ENCODE results near the gene NAA60.

Gene NAA60

GRCh38 chr16:3513892-3514583, 70.6 kb downstream of the NAA60 start:
- ChIA-PET CTCF (no interaction called here), POLR2A (interaction anchor here (0.9 kb wide), 1 partner anchor 9 kb away, joined by 3 read pairs; no protein-coding TSS in a partner anchor)
- DNase-seq (ENCODE audit: extremely low spot score), result no peak
- TF ChIP-seq HDGF (IDR thresholded peaks at IDR 0.05; ENCODE audit: borderline replicate concordance) (no peak), SUZ12 (IDR thresholded peaks at IDR 0.05) (no peak), FOXM1 (IDR thresholded peaks at IDR 0.05; ENCODE audit: borderline replicate concordance) (no peak), BHLHE40 (IDR thresholded peaks at IDR 0.05; ENCODE audit: borderline replicate concordance) (no peak), FOXK2 (IDR thresholded peaks at IDR 0.05) (no peak), SP1 (IDR thresholded peaks at IDR 0.05) (no peak), CTBP1 (IDR thresholded peaks at IDR 0.05; ENCODE audit: borderline replicate concordance) (no peak), ZNF384 (IDR thresholded peaks at IDR 0.05) (no peak), TARDBP (IDR thresholded peaks at IDR 0.05) (no peak), ARNT (IDR thresholded peaks at IDR 0.05) (no peak), LEF1 (IDR thresholded peaks at IDR 0.05; ENCODE audit: borderline replicate concordance) (no peak), FOXA1 (IDR thresholded peaks at IDR 0.05) (no peak), PKNOX1 (IDR thresholded peaks at IDR 0.05) (no peak), NFRKB (IDR thresholded peaks at IDR 0.05) (no peak), ELF4 (IDR thresholded peaks at IDR 0.05) (no peak), L3MBTL2 (conservative IDR thresholded peaks at IDR 0.05) (no peak)

- DNase-seq (ENCODE audit: extremely low spot score), result no peak
- POLR2A ChIA-PET, result interaction anchor here (0.9 kb wide), 1 partner anchor 10 kb away, joined by 3 read pairs; no protein-coding TSS in a partner anchor
- TF ChIP-seq TARDBP (IDR thresholded peaks at IDR 0.05), result no peak
- CTCF ChIA-PET, result no interaction called here
These were observed 71.1 kb downstream of the NAA60 start for GRCh38 chr16:3514621-3515020.

GRCh38 chr16:3515897-3516296, 72.4 kb downstream of the NAA60 start:
- TF ChIP-seq FOXA1 (IDR thresholded peaks at IDR 0.05) (no peak), HDGF (IDR thresholded peaks at IDR 0.05; ENCODE audit: borderline replicate concordance) (no peak), FOXM1 (IDR thresholded peaks at IDR 0.05; ENCODE audit: borderline replicate concordance) (no peak)
- POLR2A ChIA-PET, result no interaction called here
- no peak for DNase-seq (ENCODE audit: extremely low spot score)
- CTCF ChIA-PET, result no interaction called here

GRCh38 chr16:3518292-3518985, 75.0 kb downstream of the NAA60 start:
- CTCF ChIA-PET, result interaction anchor here (1.1 kb wide), 1 partner anchor 9 kb away, joined by 4 read pairs; no protein-coding TSS in a partner anchor
- DNase-seq (ENCODE audit: extremely low spot score), result no peak
- TF ChIP-seq HDGF (IDR thresholded peaks at IDR 0.05; ENCODE audit: borderline replicate concordance) (no peak), ELF4 (IDR thresholded peaks at IDR 0.05) (no peak), TARDBP (IDR thresholded peaks at IDR 0.05) (no peak), BHLHE40 (IDR thresholded peaks at IDR 0.05; ENCODE audit: borderline replicate concordance) (no peak), ARNT (IDR thresholded peaks at IDR 0.05) (no peak), L3MBTL2 (conservative IDR thresholded peaks at IDR 0.05) (no peak), PKNOX1 (IDR thresholded peaks at IDR 0.05) (no peak)
- POLR2A ChIA-PET, result no interaction called here

GRCh38 chr16:3518986-3519348, 75.5 kb downstream of the NAA60 start:
- ChIA-PET POLR2A (no interaction called here), CTCF (no interaction called here)
- TF ChIP-seq FOXA1 (IDR thresholded peaks at IDR 0.05), result no peak
- no peak for TF ChIP-seq ELF4 (IDR thresholded peaks at IDR 0.05)
- TF ChIP-seq BHLHE40 (IDR thresholded peaks at IDR 0.05; ENCODE audit: borderline replicate concordance), result no peak
- no peak for TF ChIP-seq SP1 (IDR thresholded peaks at IDR 0.05)
- TF ChIP-seq ZNF384 (IDR thresholded peaks at IDR 0.05), result no peak
- no peak for TF ChIP-seq HDGF (IDR thresholded peaks at IDR 0.05; ENCODE audit: borderline replicate concordance)
- no peak for TF ChIP-seq PKNOX1 (IDR thresholded peaks at IDR 0.05)
- TF ChIP-seq FOXM1 (IDR thresholded peaks at IDR 0.05; ENCODE audit: borderline replicate concordance), result no peak
- TF ChIP-seq L3MBTL2 (conservative IDR thresholded peaks at IDR 0.05), result no peak
- no peak for TF ChIP-seq LEF1 (IDR thresholded peaks at IDR 0.05; ENCODE audit: borderline replicate concordance)
- no peak for TF ChIP-seq SUZ12 (IDR thresholded peaks at IDR 0.05)
- no peak for TF ChIP-seq FOXK2 (IDR thresholded peaks at IDR 0.05)
- TF ChIP-seq NFRKB (IDR thresholded peaks at IDR 0.05), result no peak
- DNase-seq (ENCODE audit: extremely low spot score), result no peak

- no peak for TF ChIP-seq LEF1 (IDR thresholded peaks at IDR 0.05; ENCODE audit: borderline replicate concordance)
- TF ChIP-seq BHLHE40 (IDR thresholded peaks at IDR 0.05; ENCODE audit: borderline replicate concordance), result no peak
- TF ChIP-seq FOXK2 (IDR thresholded peaks at IDR 0.05), result no peak
- no peak for TF ChIP-seq ARNT (IDR thresholded peaks at IDR 0.05)
- TF ChIP-seq FOXA1 (IDR thresholded peaks at IDR 0.05), result no peak
- TF ChIP-seq SUZ12 (IDR thresholded peaks at IDR 0.05), result no peak
- TF ChIP-seq HDGF (IDR thresholded peaks at IDR 0.05; ENCODE audit: borderline replicate concordance), result no peak
- no peak for TF ChIP-seq ZNF384 (IDR thresholded peaks at IDR 0.05)
- TF ChIP-seq TARDBP (IDR thresholded peaks at IDR 0.05), result no peak
- TF ChIP-seq FOXM1 (IDR thresholded peaks at IDR 0.05; ENCODE audit: borderline replicate concordance), result no peak
- TF ChIP-seq NFRKB (IDR thresholded peaks at IDR 0.05), result no peak
- no peak for TF ChIP-seq PKNOX1 (IDR thresholded peaks at IDR 0.05)
- CTCF ChIA-PET, result no interaction called here
- POLR2A ChIA-PET, result no interaction called here
- no peak for DNase-seq (ENCODE audit: extremely low spot score)
These were observed 76.1 kb downstream of the NAA60 start for GRCh38 chr16:3519581-3519980.

Data from HEK293T (cell line).